Activated CD8-positive, alpha-beta T cell treated with anti-CD3 and anti-CD28 coated beads, Interleukin-2, amount 10 ng/mL, durations not matched to agents 7 days and 5 days (primary cell): ENCODE measurements around the gene RAB11FIP4. TPM values are rescaled to one million over a fixed set of nuclear protein-coding genes. Genes with fewer than 3 reads are reported as not detected.
"Not testable (repeated sequence)": the region's sequence is repeated elsewhere in the genome, so short reads cannot be mapped to it uniquely, and the experiment has no call there.

Experiments
- ATAC-seq: fragments of 150-1000 bp; cut with Tn5 transposase; one replicate; pipeline ENCODE4 v1.10.0; 2021; ENCODE audit warnings: moderate library complexity
- CTCF ChIA-PET: fragments of 350-600 bp; sonication (Branson Sonifier 250); formaldehyde crosslinking; loops from one replicate; lab custom pipeline; 2021; ENCODE audit warnings: antibody characterized with exemption; lab: Charles Lee
- POLR2A ChIA-PET: fragments of 350-600 bp; sonication (Branson Sonifier 250); formaldehyde crosslinking; loops from one replicate; lab custom pipeline; 2021; ENCODE audit warnings: antibody characterized with exemption; lab: Charles Lee
- DNase-seq: peaks from one replicate; pipeline ENCODE4 v3.0.0-alpha.2; 2020
- H3K27ac Mint-ChIP-seq: one replicate; pipeline ENCODE4 v1.8.0; 2021; ENCODE audit warnings: mild to moderate bottlenecking, mixed read lengths
- H3K27me3 Mint-ChIP-seq: one replicate; pipeline ENCODE4 v1.8.0; 2021; ENCODE audit warnings: low read depth, mixed read lengths
- H3K36me3 Mint-ChIP-seq: one replicate; pipeline ENCODE4 v1.8.0; 2021; ENCODE audit warnings: low read depth, mixed read lengths
- H3K4me1 Mint-ChIP-seq: one replicate; pipeline ENCODE4 v1.8.0; 2021; ENCODE audit warnings: low read depth, mixed read lengths
- H3K4me3 Mint-ChIP-seq: one replicate; pipeline ENCODE4 v1.8.0; 2021; ENCODE audit warnings: mild to moderate bottlenecking, mixed read lengths
- H3K9me3 Mint-ChIP-seq: one replicate; pipeline ENCODE4 v1.8.0; 2022; ENCODE audit warnings: mixed read lengths; ENCODE audit not compliant: insufficient read depth
- total RNA-seq, 2 experiments: library from RNA; stranded (reverse); gene quantifications; one replicate each; pipeline ENCODE4 v1.2.3, GENCODE V29; 2021

RAB11FIP4 gene, protein sequence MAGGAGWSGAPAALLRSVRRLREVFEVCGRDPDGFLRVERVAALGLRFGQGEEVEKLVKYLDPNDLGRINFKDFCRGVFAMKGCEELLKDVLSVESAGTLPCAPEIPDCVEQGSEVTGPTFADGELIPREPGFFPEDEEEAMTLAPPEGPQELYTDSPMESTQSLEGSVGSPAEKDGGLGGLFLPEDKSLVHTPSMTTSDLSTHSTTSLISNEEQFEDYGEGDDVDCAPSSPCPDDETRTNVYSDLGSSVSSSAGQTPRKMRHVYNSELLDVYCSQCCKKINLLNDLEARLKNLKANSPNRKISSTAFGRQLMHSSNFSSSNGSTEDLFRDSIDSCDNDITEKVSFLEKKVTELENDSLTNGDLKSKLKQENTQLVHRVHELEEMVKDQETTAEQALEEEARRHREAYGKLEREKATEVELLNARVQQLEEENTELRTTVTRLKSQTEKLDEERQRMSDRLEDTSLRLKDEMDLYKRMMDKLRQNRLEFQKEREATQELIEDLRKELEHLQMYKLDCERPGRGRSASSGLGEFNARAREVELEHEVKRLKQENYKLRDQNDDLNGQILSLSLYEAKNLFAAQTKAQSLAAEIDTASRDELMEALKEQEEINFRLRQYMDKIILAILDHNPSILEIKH
- 10 to 100 TPM; 36.0 to 38.0 TPM for total RNA-seq

DNA sequence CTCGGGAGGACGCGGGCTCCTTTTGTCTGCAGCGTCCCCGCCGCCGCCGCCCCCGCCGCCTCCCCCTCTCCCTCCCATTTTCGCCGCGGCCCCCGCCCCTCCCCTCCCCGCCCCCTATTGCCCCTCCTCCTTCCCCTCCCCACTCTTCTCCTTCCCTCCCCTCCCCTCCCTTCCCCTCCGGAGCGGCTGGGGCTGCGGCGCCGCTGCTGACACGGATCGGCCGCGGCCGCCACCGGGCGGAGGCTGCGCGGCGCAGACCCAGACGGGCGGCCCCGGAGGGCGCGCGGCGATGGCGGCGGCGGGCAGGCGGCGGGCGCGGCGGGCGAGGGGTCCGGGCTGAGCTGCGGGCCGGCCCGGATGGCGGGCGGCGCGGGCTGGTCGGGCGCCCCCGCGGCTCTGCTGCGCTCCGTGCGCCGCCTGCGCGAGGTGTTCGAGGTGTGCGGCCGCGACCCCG, at the start of gene RAB11FIP4:
Gene RAB11FIP4 (plus strand): TSS at position 180 of the 454 bp plus-strand sequence. CDS start 178 bp downstream, at position 358.
- POLR2A ChIA-PET: no interaction called here
- Mint-ChIP-seq H3K27me3 (peaks cover 54% of the 10 kb centered on the region), H3K9me3 (no peaks in the 10 kb centered on the region), H3K36me3 (no peaks in the 10 kb centered on the region), H3K4me3 (peak within 1 kb of the TSS; percentile 51), H3K27ac (no peak within 1 kb of the TSS), H3K4me1 (peaks cover 9% of the 10 kb centered on the region)
- DNase-seq (no peak), ATAC-seq (peak; percentile 65)
- CTCF ChIA-PET: no interaction called here

- H3K36me3 Mint-ChIP-seq, H3K27ac Mint-ChIP-seq, DNase-seq, H3K4me3 Mint-ChIP-seq, H3K4me1 Mint-ChIP-seq, POLR2A ChIA-PET, H3K27me3 Mint-ChIP-seq, CTCF ChIA-PET, H3K9me3 Mint-ChIP-seq: not testable (repeated sequence)
- ATAC-seq: peak; percentile 63
These were observed 46.2 kb upstream of the RAB11FIP4 start for GRCh38 chr17:31345191-31345747.

GRCh38 chr17:31349454-31349853, 42.0 kb upstream of the RAB11FIP4 start:
- no peaks in the 10 kb centered on the region for H3K27me3 Mint-ChIP-seq
- peaks cover 8% of the 10 kb centered on the region for H3K36me3 Mint-ChIP-seq
- DNase-seq (no peak), ATAC-seq (no peak)
- ChIA-PET CTCF (interaction anchor here (1.4 kb wide), 1 partner anchor 13 kb away, joined by 3 read pairs; no protein-coding TSS in a partner anchor), POLR2A (interaction anchor here (0.7 kb wide), 1 partner anchor 31 kb away, joined by 3 read pairs; no protein-coding TSS in a partner anchor)
- H3K4me1 Mint-ChIP-seq: no peaks in the 10 kb centered on the region
- H3K27ac Mint-ChIP-seq: no peak overlapping the region
- H3K9me3 Mint-ChIP-seq: no peaks in the 10 kb centered on the region
- no peak overlapping the region for H3K4me3 Mint-ChIP-seq

DNA sequence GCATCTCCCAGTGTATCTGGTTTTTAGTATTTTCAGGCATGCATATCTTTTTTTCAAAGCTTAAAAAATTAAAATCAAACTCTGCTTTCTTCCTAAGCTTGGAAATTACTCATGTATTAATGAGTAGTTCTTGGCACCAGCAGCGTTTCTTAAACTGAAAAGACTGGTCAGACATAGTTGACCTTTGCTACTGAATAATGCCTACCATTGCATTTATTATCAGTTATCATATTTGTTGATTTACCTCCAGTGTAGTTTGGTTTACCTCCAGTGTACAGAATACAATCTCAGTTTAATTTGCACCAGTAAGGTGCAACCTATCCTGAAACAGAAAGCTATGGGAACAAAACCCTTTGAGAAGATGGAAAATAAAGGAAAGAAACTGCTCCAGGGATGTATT, 35.5 kb upstream of the RAB11FIP4 start:
- no peaks in the 10 kb centered on the region for H3K9me3 Mint-ChIP-seq
- ATAC-seq: no peak
- H3K27me3 Mint-ChIP-seq: no peaks in the 10 kb centered on the region
- no peaks in the 10 kb centered on the region for H3K4me1 Mint-ChIP-seq
- peaks cover 8% of the 10 kb centered on the region for H3K36me3 Mint-ChIP-seq
- no peak overlapping the region for H3K4me3 Mint-ChIP-seq
- DNase-seq: no peak
- POLR2A ChIA-PET: interaction anchor here (1.2 kb wide), 1 partner anchor 42 kb away, joined by 3 read pairs; the partner anchor contains the start of gene EVI2B
- no peak overlapping the region for H3K27ac Mint-ChIP-seq
- CTCF ChIA-PET: interaction anchor here (1.6 to 2.6 kb wide), 2 partner anchors 12 to 16 kb away, joined by 3 to 11 read pairs; no protein-coding TSS in a partner anchor

GRCh38 chr17:31357091-31357490, 34.4 kb upstream of the RAB11FIP4 start:
- Mint-ChIP-seq H3K4me3 (no peak overlapping the region), H3K36me3 (peaks cover 7% of the 10 kb centered on the region), H3K27ac (no peak overlapping the region), H3K27me3 (no peaks in the 10 kb centered on the region), H3K4me1 (no peaks in the 10 kb centered on the region), H3K9me3 (no peaks in the 10 kb centered on the region)
- POLR2A ChIA-PET: no interaction called here
- CTCF ChIA-PET: interaction anchor here (1.6 to 2.6 kb wide), 2 partner anchors 11 to 15 kb away, joined by 3 to 11 read pairs; no protein-coding TSS in a partner anchor
- ATAC-seq (no peak), DNase-seq (no peak)

- Mint-ChIP-seq H3K4me1 (no peaks in the 10 kb centered on the region), H3K9me3 (no peaks in the 10 kb centered on the region), H3K27me3 (no peaks in the 10 kb centered on the region), H3K4me3 (no peak overlapping the region), H3K36me3 (peaks cover 4% of the 10 kb centered on the region), H3K27ac (no peak overlapping the region)
- ChIA-PET CTCF (interaction anchor here (2.6 kb wide), 1 partner anchor 14 kb away, joined by 11 read pairs; no protein-coding TSS in a partner anchor), POLR2A (no interaction called here)
- ATAC-seq (no peak), DNase-seq (no peak)
These were observed 33.6 kb upstream of the RAB11FIP4 start for GRCh38 chr17:31357839-31358394.

GRCh38 chr17:31364012-31364411, 27.5 kb upstream of the RAB11FIP4 start:
- CTCF ChIA-PET: interaction anchor here (1.1 kb wide), 1 partner anchor 9 kb away, joined by 8 read pairs; no protein-coding TSS in a partner anchor
- Mint-ChIP-seq H3K27ac (no peak overlapping the region), H3K27me3 (no peaks in the 10 kb centered on the region), H3K4me3 (no peak overlapping the region), H3K36me3 (peaks cover 3% of the 10 kb centered on the region), H3K9me3 (no peaks in the 10 kb centered on the region), H3K4me1 (peaks cover 2% of the 10 kb centered on the region)
- POLR2A ChIA-PET: no interaction called here
- ATAC-seq (no peak), DNase-seq (no peak)

- no peaks in the 10 kb centered on the region for H3K27me3 Mint-ChIP-seq
- CTCF ChIA-PET: interaction anchor here (1.3 to 3.5 kb wide), 2 partner anchors 150 to 277 kb away, joined by 3 to 13 read pairs; no protein-coding TSS in a partner anchor
- DNase-seq: no peak
- H3K36me3 Mint-ChIP-seq: peaks cover 1% of the 10 kb centered on the region
- no peak overlapping the region for H3K4me3 Mint-ChIP-seq
- POLR2A ChIA-PET: no interaction called here
- H3K27ac Mint-ChIP-seq: no peak overlapping the region
- H3K4me1 Mint-ChIP-seq: peaks cover 5% of the 10 kb centered on the region
- no peaks in the 10 kb centered on the region for H3K9me3 Mint-ChIP-seq
- ATAC-seq: no peak
These were observed 25.4 kb upstream of the RAB11FIP4 start for GRCh38 chr17:31366088-31366487.

DNA sequence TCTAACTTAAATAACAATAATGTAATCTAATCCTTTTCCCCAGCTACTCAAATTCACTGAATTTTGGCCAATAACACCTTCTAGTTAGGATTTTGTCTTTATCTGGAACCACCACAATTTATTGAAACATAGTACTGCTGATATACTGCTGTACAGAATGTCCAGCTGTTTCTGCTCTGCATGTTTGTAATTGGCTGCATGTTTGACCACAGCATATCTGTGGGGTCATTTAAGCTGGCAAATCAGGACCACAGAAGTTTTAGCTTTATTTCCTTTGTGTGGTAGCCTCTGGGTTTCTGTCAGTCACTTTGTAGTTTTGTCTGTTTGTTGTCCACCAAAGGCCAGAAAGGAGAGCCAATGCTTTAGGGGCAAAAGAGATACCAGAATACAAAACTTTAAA, 22.2 kb upstream of the RAB11FIP4 start:
- no peaks in the 10 kb centered on the region for H3K9me3 Mint-ChIP-seq
- H3K36me3 Mint-ChIP-seq: no peaks in the 10 kb centered on the region
- DNase-seq (no peak), ATAC-seq (no peak)
- no peaks in the 10 kb centered on the region for H3K27me3 Mint-ChIP-seq
- no peak overlapping the region for H3K27ac Mint-ChIP-seq
- ChIA-PET CTCF (interaction anchor here (1.1 to 3.5 kb wide), 3 partner anchors 20 to 160 kb away, joined by 3 to 13 read pairs (median 3); no protein-coding TSS in a partner anchor), POLR2A (no interaction called here)
- H3K4me1 Mint-ChIP-seq: peaks cover 16% of the 10 kb centered on the region
- no peak overlapping the region for H3K4me3 Mint-ChIP-seq

DNA sequence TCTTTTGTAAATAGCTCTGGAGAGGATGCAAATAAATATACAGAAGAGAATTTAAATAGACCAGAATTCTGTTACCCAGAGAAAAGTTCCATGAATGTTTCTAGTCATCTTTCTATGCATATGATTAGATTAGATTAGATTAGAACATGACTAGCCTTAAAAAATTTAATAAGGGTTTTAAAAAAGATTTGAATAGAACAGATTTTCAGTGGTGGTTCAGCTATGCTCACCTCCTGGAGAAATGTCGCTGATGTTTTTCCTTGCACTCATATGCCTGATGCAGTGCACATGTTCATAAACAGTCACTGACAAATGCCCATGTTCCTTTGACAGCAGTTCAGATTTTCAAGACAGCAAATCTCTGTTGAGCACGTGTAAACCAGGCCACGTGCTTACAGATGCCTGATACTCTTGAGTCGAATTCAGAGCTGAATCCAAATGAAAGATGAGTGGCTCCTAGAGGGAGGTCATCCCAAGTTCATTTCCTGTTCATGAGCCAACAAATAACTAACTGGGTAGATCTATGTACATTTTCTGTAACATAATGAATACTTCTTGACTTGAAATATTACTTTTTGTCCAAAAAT, 19.9 kb upstream of the RAB11FIP4 start:
- Mint-ChIP-seq H3K4me1 (peaks cover 16% of the 10 kb centered on the region), H3K4me3 (no peak overlapping the region), H3K36me3 (no peaks in the 10 kb centered on the region), H3K27me3 (no peaks in the 10 kb centered on the region), H3K9me3 (no peaks in the 10 kb centered on the region), H3K27ac (no peak overlapping the region)
- POLR2A ChIA-PET: no interaction called here
- DNase-seq (no peak), ATAC-seq (no peak)
- CTCF ChIA-PET: interaction anchor here (1.0 to 3.0 kb wide), 11 partner anchors 15 to 162 kb away, joined by 3 to 16 read pairs (median 5); partner anchors contain the start of gene EVI2B
